Measurements from ENCODE around the gene ISM1.

Gene ISM1

GRCh38 chr20:13338999-13339411 lies 117.9 kb downstream of the ISM1 start:
- no peak overlapping the region for H3K4me3 ChIP-seq (ENCODE audit: low read length)
- H3K4me1 ChIP-seq (ENCODE audit: control insufficient read depth, insufficient read depth, low read length) = peaks cover 13% of the 10 kb centered on the region
- H3K36me3 ChIP-seq (ENCODE audit: control insufficient read depth, insufficient read depth, low read length) = no peaks in the 10 kb centered on the region
- no peaks in the 10 kb centered on the region for H3K27me3 ChIP-seq (ENCODE audit: control insufficient read depth, insufficient read depth, low read length)
- no peak overlapping the region for H3K9ac ChIP-seq (ENCODE audit: low read length)
- H3K27ac ChIP-seq (ENCODE audit: low read depth, low read length) = no peak overlapping the region

GRCh38 chr20:13340088-13340487 lies 119.0 kb downstream of the ISM1 start:
- Histone ChIP-seq H3K9ac (ENCODE audit: low read length) (no peak overlapping the region), H3K4me3 (ENCODE audit: low read length) (no peak overlapping the region), H3K4me1 (ENCODE audit: control insufficient read depth, insufficient read depth, low read length) (peaks cover 9% of the 10 kb centered on the region), H3K27me3 (ENCODE audit: control insufficient read depth, insufficient read depth, low read length) (no peaks in the 10 kb centered on the region), H3K36me3 (ENCODE audit: control insufficient read depth, insufficient read depth, low read length) (no peaks in the 10 kb centered on the region), H3K27ac (ENCODE audit: low read depth, low read length) (no peak overlapping the region)

GRCh38 chr20:13341737-13342393 lies 120.8 kb downstream of the ISM1 start:
- no peaks in the 10 kb centered on the region for H3K36me3 ChIP-seq (ENCODE audit: control insufficient read depth, insufficient read depth, low read length)
- no peak overlapping the region for H3K27ac ChIP-seq (ENCODE audit: low read depth, low read length)
- H3K9ac ChIP-seq (ENCODE audit: low read length) = no peak overlapping the region
- H3K27me3 ChIP-seq (ENCODE audit: control insufficient read depth, insufficient read depth, low read length) = no peaks in the 10 kb centered on the region
- H3K4me1 ChIP-seq (ENCODE audit: control insufficient read depth, insufficient read depth, low read length) = peaks cover 9% of the 10 kb centered on the region
- H3K4me3 ChIP-seq (ENCODE audit: low read length) = no peak overlapping the region

- peaks cover 9% of the 10 kb centered on the region for H3K4me1 ChIP-seq (ENCODE audit: control insufficient read depth, insufficient read depth, low read length)
- no peak overlapping the region for H3K9ac ChIP-seq (ENCODE audit: low read length)
- no peak overlapping the region for H3K27ac ChIP-seq (ENCODE audit: low read depth, low read length)
- H3K36me3 ChIP-seq (ENCODE audit: control insufficient read depth, insufficient read depth, low read length) = no peaks in the 10 kb centered on the region
- no peaks in the 10 kb centered on the region for H3K27me3 ChIP-seq (ENCODE audit: control insufficient read depth, insufficient read depth, low read length)
- H3K4me3 ChIP-seq (ENCODE audit: low read length) = no peak overlapping the region
Observed at GRCh38 chr20:13342469-13343242, 121.6 kb downstream of the ISM1 start.

- no peak overlapping the region for H3K27ac ChIP-seq (ENCODE audit: low read depth, low read length)
- peaks cover 7% of the 10 kb centered on the region for H3K4me1 ChIP-seq (ENCODE audit: control insufficient read depth, insufficient read depth, low read length)
- H3K9ac ChIP-seq (ENCODE audit: low read length) = no peak overlapping the region
- H3K4me3 ChIP-seq (ENCODE audit: low read length) = no peak overlapping the region
- H3K27me3 ChIP-seq (ENCODE audit: control insufficient read depth, insufficient read depth, low read length) = no peaks in the 10 kb centered on the region
- H3K36me3 ChIP-seq (ENCODE audit: control insufficient read depth, insufficient read depth, low read length) = no peaks in the 10 kb centered on the region
Observed at GRCh38 chr20:13344671-13345070, 123.6 kb downstream of the ISM1 start.

- Histone ChIP-seq H3K27ac (ENCODE audit: low read depth, low read length) (peak overlapping the region; percentile 30), H3K27me3 (ENCODE audit: control insufficient read depth, insufficient read depth, low read length) (no peaks in the 10 kb centered on the region), H3K9ac (ENCODE audit: low read length) (no peak overlapping the region), H3K36me3 (ENCODE audit: control insufficient read depth, insufficient read depth, low read length) (no peaks in the 10 kb centered on the region), H3K4me3 (ENCODE audit: low read length) (peak overlapping the region; percentile 9), H3K4me1 (ENCODE audit: control insufficient read depth, insufficient read depth, low read length) (peaks cover 2% of the 10 kb centered on the region)
Observed at GRCh38 chr20:13348311-13349234, 127.5 kb downstream of the ISM1 start.

- H3K36me3 ChIP-seq (ENCODE audit: control insufficient read depth, insufficient read depth, low read length) = no peaks in the 10 kb centered on the region
- no peaks in the 10 kb centered on the region for H3K27me3 ChIP-seq (ENCODE audit: control insufficient read depth, insufficient read depth, low read length)
- no peak overlapping the region for H3K9ac ChIP-seq (ENCODE audit: low read length)
- H3K27ac ChIP-seq (ENCODE audit: low read depth, low read length) = no peak overlapping the region
- H3K4me3 ChIP-seq (ENCODE audit: low read length) = no peak overlapping the region
- peaks cover 2% of the 10 kb centered on the region for H3K4me1 ChIP-seq (ENCODE audit: control insufficient read depth, insufficient read depth, low read length)
Observed at GRCh38 chr20:13349235-13349604, 128.1 kb downstream of the ISM1 start.
